Retinal pigment epithelial cell (primary cell): ENCODE measurements around the gene ZNF70.

Experiments used
- DNase-seq: peaks from one replicate; pipeline ENCODE4 v3.0.0-alpha.2; 2010; ENCODE audit warnings: low read depth
- H3K4me3 ChIP-seq: 2 replicates; pipeline ENCODE4 v1.5.1; 2011; ENCODE audit warnings: mild to moderate bottlenecking, low read length, control low read depth, moderate library complexity
- TF ChIP-seq, protein P1 (sequence below): conservative IDR thresholded peaks from 2 replicates; pipeline ENCODE4 v1.5.1; 2011; ENCODE audit warnings: low read depth, low read length, control low read depth, inconsistent platforms

Gene ZNF70

DNA sequence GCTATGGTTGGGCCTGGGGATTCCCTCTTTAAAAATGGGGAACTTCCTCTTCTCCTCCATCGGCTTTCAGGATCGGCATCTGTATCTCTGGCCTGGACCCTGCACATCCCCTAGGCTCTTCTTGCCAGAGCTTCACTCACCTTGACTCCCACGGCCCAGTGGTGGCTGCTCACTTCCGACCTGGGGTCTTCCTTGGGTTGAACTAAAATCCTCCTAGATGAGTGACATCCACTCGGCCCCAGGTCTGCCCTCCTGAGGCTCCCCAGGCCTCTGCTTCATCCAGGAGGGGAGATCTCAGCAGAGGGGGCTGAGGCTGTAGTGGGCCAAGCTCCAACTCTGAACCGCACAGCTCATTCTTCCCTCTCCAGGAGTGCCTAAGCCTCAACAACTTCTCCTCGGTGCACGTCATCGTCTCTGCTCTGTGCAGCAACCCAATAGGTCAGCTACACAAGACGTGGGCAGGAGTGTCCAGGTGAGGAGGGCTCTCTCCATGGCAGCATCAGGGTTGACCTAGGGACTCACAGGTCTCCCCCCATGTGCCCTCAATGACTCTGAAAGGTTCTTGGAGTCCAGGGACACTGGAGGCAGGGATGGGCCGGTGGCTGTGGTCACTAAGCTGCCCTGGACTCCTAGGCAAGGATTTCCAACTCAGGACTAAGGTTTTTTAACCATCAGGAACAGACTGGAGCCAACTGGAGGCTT lies 56.8 kb downstream of the ZNF70 start:
- TF ChIP-seq, protein P1, sequence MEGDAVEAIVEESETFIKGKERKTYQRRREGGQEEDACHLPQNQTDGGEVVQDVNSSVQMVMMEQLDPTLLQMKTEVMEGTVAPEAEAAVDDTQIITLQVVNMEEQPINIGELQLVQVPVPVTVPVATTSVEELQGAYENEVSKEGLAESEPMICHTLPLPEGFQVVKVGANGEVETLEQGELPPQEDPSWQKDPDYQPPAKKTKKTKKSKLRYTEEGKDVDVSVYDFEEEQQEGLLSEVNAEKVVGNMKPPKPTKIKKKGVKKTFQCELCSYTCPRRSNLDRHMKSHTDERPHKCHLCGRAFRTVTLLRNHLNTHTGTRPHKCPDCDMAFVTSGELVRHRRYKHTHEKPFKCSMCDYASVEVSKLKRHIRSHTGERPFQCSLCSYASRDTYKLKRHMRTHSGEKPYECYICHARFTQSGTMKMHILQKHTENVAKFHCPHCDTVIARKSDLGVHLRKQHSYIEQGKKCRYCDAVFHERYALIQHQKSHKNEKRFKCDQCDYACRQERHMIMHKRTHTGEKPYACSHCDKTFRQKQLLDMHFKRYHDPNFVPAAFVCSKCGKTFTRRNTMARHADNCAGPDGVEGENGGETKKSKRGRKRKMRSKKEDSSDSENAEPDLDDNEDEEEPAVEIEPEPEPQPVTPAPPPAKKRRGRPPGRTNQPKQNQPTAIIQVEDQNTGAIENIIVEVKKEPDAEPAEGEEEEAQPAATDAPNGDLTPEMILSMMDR, result no peak
- H3K4me3 ChIP-seq, result no peak overlapping the region
- no peak for DNase-seq

DNA sequence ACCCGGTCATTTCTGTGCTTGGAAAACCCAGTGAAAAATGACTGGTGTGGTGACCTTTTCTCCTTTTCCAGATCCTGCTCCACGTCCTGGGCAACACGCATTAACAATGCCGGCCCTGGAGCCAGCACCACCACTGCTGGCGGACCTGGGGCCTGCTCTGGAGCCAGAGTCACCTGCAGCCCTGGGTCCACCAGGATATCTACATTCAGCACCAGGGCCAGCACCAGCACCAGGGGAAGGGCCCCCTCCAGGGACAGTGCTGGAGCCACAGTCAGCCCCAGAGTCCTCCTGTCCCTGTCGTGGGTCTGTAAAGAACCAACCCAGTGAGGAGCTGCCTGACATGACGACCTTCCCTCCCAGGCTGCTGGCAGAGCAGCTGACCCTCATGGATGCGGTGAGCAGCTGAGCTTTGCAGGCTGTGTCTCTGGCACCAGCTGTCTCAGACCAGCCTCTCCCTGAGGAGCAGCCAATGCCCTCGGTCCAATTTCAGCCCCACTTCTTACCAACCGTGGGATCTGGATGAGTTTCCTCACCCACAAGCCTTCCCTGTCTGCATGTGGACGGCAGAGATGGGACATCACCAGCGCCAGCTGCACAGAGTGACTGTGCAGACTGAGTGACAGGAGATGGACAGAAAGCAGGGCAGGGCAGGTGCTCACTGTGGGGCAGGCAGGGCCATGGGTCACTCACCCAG lies 58.2 kb downstream of the ZNF70 start:
- no peak overlapping the region for H3K4me3 ChIP-seq
- TF ChIP-seq, protein P1, result no peak
- DNase-seq, result no peak

DNA sequence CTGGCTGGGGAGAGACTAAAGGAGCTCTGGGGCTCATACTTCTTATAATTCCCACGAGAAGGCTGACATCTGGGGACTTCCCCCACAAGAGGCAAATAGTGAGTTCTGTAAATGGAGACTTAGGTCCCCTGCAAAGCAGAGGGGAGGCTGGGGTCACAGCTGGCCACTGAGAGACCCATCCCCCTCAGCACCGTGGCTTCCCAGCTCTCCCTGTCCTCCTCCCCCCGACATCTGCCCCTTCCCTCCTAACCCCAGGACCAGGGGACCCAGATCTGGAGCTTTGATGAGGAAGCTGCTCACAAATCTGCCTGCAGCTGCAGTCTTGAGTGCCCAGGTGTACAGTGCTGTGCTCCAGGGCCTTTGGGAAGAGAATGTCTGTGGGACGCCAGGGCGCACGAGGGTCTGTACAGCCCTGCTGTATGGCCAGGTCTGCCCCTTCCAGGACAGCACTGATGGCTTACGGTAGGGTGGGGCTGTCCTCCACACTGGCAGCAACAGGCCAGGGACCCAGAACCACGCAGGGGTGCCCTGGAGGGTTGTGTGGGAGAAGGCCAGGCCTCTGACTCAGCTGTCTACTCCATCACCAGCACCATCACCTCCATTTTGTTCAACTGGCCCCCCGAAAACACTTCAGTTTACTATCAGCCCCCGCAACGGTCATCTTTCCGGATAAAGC lies 59.0 kb downstream of the ZNF70 start:
- no peak for DNase-seq
- H3K4me3 ChIP-seq, result no peak overlapping the region
- TF ChIP-seq, protein P1, result no peak

DNA sequence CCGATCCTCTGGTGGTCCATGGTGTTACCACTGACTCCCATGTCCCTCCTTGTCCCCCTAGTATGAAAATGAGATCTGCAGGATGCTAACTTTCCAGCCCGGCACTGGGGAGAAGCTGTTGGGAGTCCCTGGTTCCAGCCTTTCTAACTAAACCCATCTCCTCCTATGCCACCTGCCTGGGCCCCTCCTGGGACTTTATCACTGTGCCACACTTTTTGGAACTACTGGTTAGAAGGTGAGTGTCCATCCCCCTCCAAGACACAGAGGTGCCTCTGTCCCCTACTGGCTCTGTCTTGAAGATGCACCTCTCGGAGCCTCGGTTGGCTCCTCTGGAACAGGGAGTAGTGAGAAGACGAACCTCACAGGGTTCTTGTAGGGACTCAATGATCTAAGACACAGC lies 60.2 kb downstream of the ZNF70 start, which contains the start of gene RGL4:
Gene RGL4 (plus strand): TSS at position 301 of the 400 bp plus-strand sequence. CDS start 1,018 bp downstream, outside the sequence.
- TF ChIP-seq, protein P1, result no peak
- DNase-seq, result no peak
- H3K4me3 ChIP-seq, result no peak within 1 kb of the TSS

DNA sequence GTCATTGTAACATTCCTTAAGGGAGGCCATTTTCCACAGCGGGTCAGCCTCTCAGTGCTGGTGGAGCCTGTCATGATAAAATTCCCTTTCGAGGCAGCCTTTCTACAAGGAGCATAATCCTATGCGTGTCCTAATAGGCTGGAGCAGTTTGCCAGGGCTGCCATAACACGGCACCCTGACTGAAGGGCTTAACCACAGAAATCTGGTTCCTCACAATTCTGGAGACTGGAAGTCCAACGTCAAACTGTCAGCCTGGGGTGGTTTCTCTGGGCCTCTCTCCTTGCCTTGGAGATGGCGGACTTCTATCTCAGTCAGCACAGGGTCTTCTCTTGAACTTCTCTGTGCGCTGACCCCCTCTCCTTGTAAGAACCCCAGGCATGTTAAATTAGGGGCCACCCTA lies 61.5 kb downstream of the ZNF70 start:
- no peak for DNase-seq
- no peak overlapping the region for H3K4me3 ChIP-seq
- TF ChIP-seq, protein P1, result no peak
